ENCODE measurements around the gene DAAM2.

GRCh38 chr6:39941820-39942219 is 149.6 kb downstream of the DAAM2 start:
- no peak for TF ChIP-seq CTCF (IDR thresholded peaks at IDR 0.05)
- no peak for TF ChIP-seq POLR2A (IDR thresholded peaks at IDR 0.05)
- TF ChIP-seq POLR2AphosphoS5 (IDR thresholded peaks at IDR 0.05), result no peak
- TF ChIP-seq EP300 (IDR thresholded peaks at IDR 0.05; ENCODE audit: low read depth), result no peak
